Astrocyte (in vitro differentiated cells and primary cell): ENCODE results near the gene ROPN1B. TPM values are rescaled to one million over a fixed set of nuclear protein-coding genes. Genes with fewer than 3 reads are reported as not detected.

ENCODE experiments used
- DNase-seq: peaks from one replicate; pipeline ENCODE4 v3.0.0-alpha.2; 2010; ENCODE audit warnings: low read depth
- FAIRE-seq: peaks from 2 replicates; lab custom pipeline; 2011; peaks lifted over from hg19 to GRCh38; lab: Jason Lieb, UNC
- H2AFZ ChIP-seq: 2 replicates; pipeline ENCODE4 v1.6.0; 2012; ENCODE audit warnings: low read depth, low read length, inconsistent platforms
- H3K27ac ChIP-seq: 2 replicates; pipeline ENCODE4 v1.5.1; 2011; ENCODE audit warnings: low read depth, low read length, inconsistent platforms
- H3K27me3 ChIP-seq: 2 replicates; pipeline ENCODE4 v1.6.0; 2011; ENCODE audit warnings: low read length, inconsistent platforms; ENCODE audit not compliant: insufficient read depth
- H3K36me3 ChIP-seq: 2 replicates; pipeline ENCODE4 v1.5.1; 2011; ENCODE audit warnings: low read length, inconsistent platforms; ENCODE audit not compliant: insufficient read depth
- H3K4me1 ChIP-seq: 2 replicates; pipeline ENCODE4 v1.5.1; 2011; ENCODE audit warnings: low read length, inconsistent platforms; ENCODE audit not compliant: insufficient read depth
- H3K4me2 ChIP-seq: 2 replicates; pipeline ENCODE4 v1.6.0; 2012; ENCODE audit warnings: low read length, inconsistent platforms
- H3K4me3 ChIP-seq: 2 replicates; pipeline ENCODE4 v1.5.1; 2011; ENCODE audit warnings: low read depth, mild to moderate bottlenecking, low read length, inconsistent platforms; ENCODE audit not compliant: insufficient read depth
- H3K79me2 ChIP-seq: 2 replicates; pipeline ENCODE4 v1.6.0; 2012; ENCODE audit warnings: mild to moderate bottlenecking, low read length, inconsistent platforms; ENCODE audit not compliant: insufficient read depth
- H3K9ac ChIP-seq: 2 replicates; pipeline ENCODE4 v1.6.0; 2012; ENCODE audit warnings: mild to moderate bottlenecking, low read length, inconsistent platforms
- H3K9me3 ChIP-seq: 2 replicates; pipeline ENCODE4 v1.5.1; 2012; ENCODE audit warnings: low read depth, mild to moderate bottlenecking, low read length, inconsistent platforms; ENCODE audit not compliant: insufficient read depth
- H4K20me1 ChIP-seq: 2 replicates; pipeline ENCODE4 v1.6.0; 2012; ENCODE audit warnings: low read length, inconsistent platforms; ENCODE audit not compliant: insufficient read depth
- H3K27ac Mint-ChIP-seq: one replicate; pipeline ENCODE4 v1.8.0; 2021; ENCODE audit warnings: mild to moderate bottlenecking, mixed read lengths; ENCODE audit not compliant: unreplicated experiment
- H3K27me3 Mint-ChIP-seq: one replicate; pipeline ENCODE4 v1.8.0; 2021; ENCODE audit warnings: low read depth, mixed read lengths; ENCODE audit not compliant: unreplicated experiment
- H3K36me3 Mint-ChIP-seq: one replicate; pipeline ENCODE4 v1.8.0; 2021; ENCODE audit warnings: low read depth, mixed read lengths; ENCODE audit not compliant: unreplicated experiment
- H3K4me1 Mint-ChIP-seq: one replicate; pipeline ENCODE4 v1.8.0; 2021; ENCODE audit warnings: low read depth, mixed read lengths; ENCODE audit not compliant: unreplicated experiment
- H3K4me3 Mint-ChIP-seq: one replicate; pipeline ENCODE4 v1.8.0; 2021; ENCODE audit warnings: mild to moderate bottlenecking, moderate library complexity, mixed read lengths; ENCODE audit not compliant: unreplicated experiment
- H3K9me3 Mint-ChIP-seq: one replicate; pipeline ENCODE4 v1.8.0; 2021; ENCODE audit warnings: mild to moderate bottlenecking, mixed read lengths; ENCODE audit not compliant: unreplicated experiment
- CTCF ChIP-seq: IDR thresholded peaks from 2 replicates; pipeline ENCODE4 v1.5.1; 2011; ENCODE audit warnings: low read depth, mild to moderate bottlenecking, inconsistent platforms, low read length, moderate library complexity; ENCODE audit not compliant: insufficient read depth
- EZH2 ChIP-seq: IDR thresholded peaks from 2 replicates; pipeline ENCODE4 v1.6.1; 2012; ENCODE audit warnings: mild to moderate bottlenecking, low read length, inconsistent platforms; ENCODE audit not compliant: insufficient read depth
- total RNA-seq: library from RNA; stranded (reverse); gene quantifications from 2 replicates; pipeline ENCODE4 v1.2.1, GENCODE V29; 2021

The ROPN1B gene
- total RNA-seq, 1 donor from 2014 or later = not detected

DNA sequence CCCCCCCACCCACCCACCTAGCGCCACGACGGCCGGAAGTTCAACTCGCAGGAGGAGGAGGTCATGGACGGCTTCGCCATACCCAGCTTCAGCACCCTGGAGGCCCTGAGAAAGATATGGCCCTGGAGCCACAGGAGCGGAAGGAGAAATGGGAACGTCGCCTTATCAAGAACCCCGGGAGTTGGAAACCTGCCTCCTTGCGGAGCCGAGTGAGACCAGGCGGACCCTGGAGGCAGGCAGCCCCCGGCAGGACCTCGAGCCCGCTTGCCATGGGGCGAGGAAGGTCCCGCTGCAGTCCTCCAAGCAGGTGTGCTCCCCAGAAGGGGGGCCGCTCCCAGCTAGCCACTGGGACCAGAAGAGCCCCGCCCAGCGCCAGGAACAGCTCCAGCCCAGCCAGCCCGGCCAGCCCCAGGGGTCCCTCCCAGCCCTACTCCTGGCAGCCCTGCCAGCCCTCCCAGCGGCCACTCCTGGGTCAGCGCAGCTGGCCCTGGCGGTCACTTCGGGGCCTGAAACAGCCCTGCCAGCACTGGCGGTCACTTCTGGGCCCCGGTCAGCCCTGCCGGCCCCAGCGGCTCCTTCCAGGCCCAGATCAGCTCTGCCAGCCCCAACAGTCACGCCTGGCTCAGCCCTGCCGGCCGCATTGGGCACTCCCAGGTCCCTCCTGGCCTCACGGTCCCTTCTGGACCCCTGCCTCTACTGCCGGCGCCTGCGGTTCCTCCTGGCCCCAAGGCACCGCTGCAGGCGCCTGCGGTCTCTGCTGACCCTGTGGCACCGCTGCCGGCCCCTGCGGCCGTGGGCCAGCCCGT, 10.3 kb upstream of the ROPN1B start:
- TF ChIP-seq CTCF = no peak
- TF ChIP-seq EZH2 = no peak
- H3K27me3 Mint-ChIP-seq = peaks cover 19% of the 10 kb centered on the region

GRCh38 chr3:125959317-125960065, 9.5 kb upstream of the ROPN1B start:
- no peaks in the 10 kb centered on the region for H3K36me3 ChIP-seq
- Mint-ChIP-seq H3K9me3 (peaks cover 7% of the 10 kb centered on the region), H3K27me3 (peaks cover 26% of the 10 kb centered on the region)

More for the DNA sequence above, 10.3 kb upstream of the ROPN1B start:
- Mint-ChIP-seq H3K4me1 (no peaks in the 10 kb centered on the region), H3K36me3 (peaks cover 5% of the 10 kb centered on the region), H3K9me3 (peaks cover 4% of the 10 kb centered on the region), H3K27ac (no peak overlapping the region), H3K4me3 (no peak overlapping the region)
- H3K9me3 ChIP-seq = no peaks in the 10 kb centered on the region
- H3K9ac ChIP-seq = no peak overlapping the region
- DNase-seq = no peak
- no peaks in the 10 kb centered on the region for H3K36me3 ChIP-seq
- no peak for FAIRE-seq
- no peaks in the 10 kb centered on the region for H3K79me2 ChIP-seq
- H3K27me3 ChIP-seq = peaks cover 22% of the 10 kb centered on the region
- H3K4me2 ChIP-seq = no peak overlapping the region
- no peaks in the 10 kb centered on the region for H4K20me1 ChIP-seq
- H3K4me3 ChIP-seq = no peak overlapping the region
- no peak overlapping the region for H3K27ac ChIP-seq
- no peak overlapping the region for H2AFZ ChIP-seq
- no peaks in the 10 kb centered on the region for H3K4me1 ChIP-seq

More at GRCh38 chr3:125959317-125960065, 9.5 kb upstream of the ROPN1B start:
- Histone ChIP-seq H3K4me3 (no peak overlapping the region), H3K79me2 (no peaks in the 10 kb centered on the region), H3K4me1 (no peaks in the 10 kb centered on the region), H3K9me3 (no peaks in the 10 kb centered on the region), H3K27me3 (peaks cover 21% of the 10 kb centered on the region), H2AFZ (no peak overlapping the region), H4K20me1 (no peaks in the 10 kb centered on the region), H3K4me2 (no peak overlapping the region), H3K27ac (no peak overlapping the region), H3K9ac (no peak overlapping the region)
- FAIRE-seq = no peak
- Mint-ChIP-seq H3K36me3 (peaks cover 8% of the 10 kb centered on the region), H3K4me3 (no peak overlapping the region), H3K4me1 (no peaks in the 10 kb centered on the region), H3K27ac (no peak overlapping the region)
- DNase-seq = no peak
- no peak for TF ChIP-seq EZH2
- no peak for TF ChIP-seq CTCF
